A549 (cell line): Measurements from ENCODE around the gene WNT16.

Experiments used
- CTCF ChIP-seq: fragments of >200 bp; sonication (Bioruptor Twin); formaldehyde crosslinking; IDR thresholded peaks from 3 replicates; pipeline ENCODE4 v1.5.1; 2016
- E2F6 ChIP-seq: IDR thresholded peaks from 2 replicates; pipeline ENCODE4 v1.6.1; 2012; ENCODE audit warnings: low read depth, borderline replicate concordance
- HOXB5 ChIP-seq: fragments of 250-450 bp; sonication (Bioruptor Pico); IDR thresholded peaks from 2 replicates; pipeline ENCODE4 v1.5.0; 2020; ENCODE audit warnings: mild to moderate bottlenecking, moderate library complexity
- JUN ChIP-seq, 2 experiments: fragments of >200 bp; sonication (Bioruptor Twin); formaldehyde crosslinking; IDR thresholded peaks; 2 replicates in 1 of 2; 3 replicates in 1 of 2; pipeline ENCODE4 v1.6.1; 2016 to 2017
- NR3C1 ChIP-seq: fragments of >200 bp; sonication (Bioruptor Twin); formaldehyde crosslinking; IDR thresholded peaks from 3 replicates; pipeline ENCODE4 v1.6.1; 2017

- no peak for TF ChIP-seq JUN (IDR thresholded peaks at IDR 0.05)
- TF ChIP-seq E2F6 = no peak
- no peak for TF ChIP-seq CTCF
- no peak for TF ChIP-seq NR3C1
- no peak for TF ChIP-seq HOXB5 (CRISPR knock-in tag)
Observed at GRCh38 chr7:121384265-121384664, 55.5 kb downstream of the WNT16 start.
